Measurements from ENCODE around the gene PARD3.
"Not testable (repeated sequence)": the region's sequence is repeated elsewhere in the genome, so short reads cannot be mapped to it uniquely, and the experiment has no call there.

Gene PARD3

DNA sequence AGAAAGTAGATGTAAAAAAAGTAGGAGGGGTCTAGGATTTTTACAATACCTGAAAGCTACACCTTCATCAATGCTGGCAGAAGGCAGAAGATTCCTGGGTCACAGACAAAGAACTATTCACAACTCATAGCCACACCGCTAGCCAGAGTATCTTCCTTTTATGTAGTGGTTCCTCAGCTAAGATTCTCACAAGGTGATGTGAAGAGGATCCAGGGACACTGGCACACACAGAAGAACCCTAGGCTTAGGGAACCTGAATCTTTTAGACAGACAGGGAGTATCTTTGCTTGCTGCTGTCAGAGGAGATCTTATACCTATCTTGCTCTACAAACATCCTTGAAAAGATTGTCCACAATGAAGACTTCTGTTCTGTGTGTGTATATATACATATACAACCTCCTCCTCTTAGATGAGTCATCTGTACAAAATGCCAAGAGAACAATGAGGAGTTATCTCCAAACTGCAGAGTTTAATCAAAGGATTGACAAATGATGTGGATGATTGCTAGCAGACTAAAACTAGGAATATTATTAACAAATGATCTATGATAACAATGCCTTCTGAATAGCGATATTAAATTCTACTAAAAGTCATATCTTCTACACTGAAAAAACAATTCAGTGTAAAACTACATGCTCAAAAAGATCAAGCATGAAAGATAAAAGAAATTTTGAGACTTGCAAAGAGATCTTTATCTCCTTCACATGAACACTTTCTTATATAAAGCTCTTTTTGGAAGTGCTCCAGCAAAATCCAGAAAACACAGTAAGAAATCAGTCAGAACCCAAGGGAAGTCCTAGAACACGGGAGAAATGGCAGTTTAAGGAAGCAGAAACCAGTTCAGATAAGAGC is 409.3 kb downstream of the PARD3 start:
- no peak for DNase-seq

DNA sequence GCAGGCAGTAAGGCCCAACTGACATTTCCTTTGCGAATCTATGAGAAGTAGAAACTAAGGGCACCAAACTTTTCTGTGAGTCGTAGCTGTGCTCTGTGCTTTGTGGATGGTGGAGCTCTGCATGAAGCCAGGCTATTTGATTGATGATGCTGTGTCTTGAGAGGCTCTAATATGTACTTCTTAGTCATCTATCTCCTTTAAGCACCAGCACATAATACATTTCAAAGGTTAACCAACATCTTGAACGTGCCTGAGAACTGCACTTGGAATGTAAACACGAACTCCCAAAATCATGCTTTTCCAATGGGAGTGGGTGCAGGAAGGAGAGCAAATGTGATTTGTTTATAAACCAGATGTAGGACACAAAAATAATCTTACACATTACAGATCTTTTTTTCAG is 411.6 kb downstream of the PARD3 start:
- no peak for DNase-seq

DNA sequence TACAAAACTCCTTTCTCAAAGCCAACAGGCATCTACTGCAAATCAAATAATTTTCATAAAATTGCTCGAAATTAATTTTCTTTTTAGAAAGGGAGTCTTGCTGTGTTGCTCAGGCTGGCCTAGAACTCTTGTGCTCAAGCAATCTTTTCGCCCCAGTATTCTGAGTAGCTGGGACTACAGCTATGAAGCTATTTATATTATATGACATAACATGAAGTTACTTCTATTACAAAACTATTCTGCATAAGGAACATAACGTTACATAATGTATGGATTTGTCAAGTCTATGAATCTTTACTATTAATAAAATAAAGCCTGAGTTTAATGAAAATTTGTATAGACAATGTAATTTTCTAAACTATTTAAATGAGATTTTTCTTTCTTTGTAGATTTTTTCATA is 415.0 kb downstream of the PARD3 start:
- DNase-seq = no peak

DNA sequence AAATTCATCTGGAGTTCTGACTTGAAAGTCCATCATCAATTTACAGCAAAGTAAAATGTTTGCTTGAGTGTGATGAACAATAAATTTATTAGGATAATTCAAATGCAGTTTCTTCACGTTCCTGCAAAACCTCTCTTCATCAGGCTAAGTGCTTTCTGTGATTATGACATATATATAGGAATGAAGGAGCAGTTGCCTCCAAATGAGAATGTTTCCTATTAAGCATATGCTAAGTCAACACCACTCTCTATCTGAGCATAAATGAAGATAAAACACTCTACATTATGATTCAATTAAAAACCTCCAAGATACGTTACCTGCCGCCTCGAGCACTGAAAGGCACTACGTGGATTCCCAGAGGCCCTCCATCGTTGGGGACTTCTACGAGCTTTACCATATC is 416.1 kb downstream of the PARD3 start:
- no peak for DNase-seq

DNA sequence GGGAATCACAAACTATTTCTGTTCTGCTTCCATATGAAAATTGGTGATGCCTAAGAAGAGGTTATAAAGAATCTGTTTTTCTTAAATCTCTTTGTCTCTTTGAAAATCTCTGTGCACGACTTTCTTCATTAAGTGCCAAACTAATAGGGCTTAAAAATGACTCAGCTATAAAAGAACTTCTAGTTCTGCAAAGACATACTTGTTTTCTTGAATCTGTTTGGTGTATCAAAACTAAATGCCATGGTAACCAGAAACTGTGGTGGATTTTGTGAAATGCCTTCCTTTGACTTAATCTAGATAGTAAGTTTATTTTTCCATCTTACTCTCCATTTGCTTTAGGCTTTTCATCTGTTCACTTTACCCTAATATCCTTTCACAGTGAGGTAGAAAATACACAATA is 417.8 kb downstream of the PARD3 start:
- DNase-seq = no peak

DNA sequence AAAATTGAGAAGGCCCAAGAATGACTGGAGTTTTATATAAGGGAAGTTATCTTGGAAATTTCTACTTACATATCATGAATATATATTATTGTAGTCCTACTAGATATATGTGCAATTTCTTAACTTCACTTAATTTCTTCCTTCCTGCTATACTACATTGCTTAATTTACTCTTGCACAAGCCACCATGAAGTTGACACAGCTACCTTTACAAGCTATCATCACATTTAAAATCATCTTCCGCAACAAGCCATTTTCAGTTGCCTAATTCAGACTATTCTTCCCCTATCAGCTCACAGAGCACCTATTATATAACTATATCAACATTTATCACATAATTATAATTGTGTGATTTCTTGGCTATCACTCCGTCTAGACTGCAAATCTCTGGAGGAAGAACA is 418.4 kb downstream of the PARD3 start:
- no peak for DNase-seq

DNA sequence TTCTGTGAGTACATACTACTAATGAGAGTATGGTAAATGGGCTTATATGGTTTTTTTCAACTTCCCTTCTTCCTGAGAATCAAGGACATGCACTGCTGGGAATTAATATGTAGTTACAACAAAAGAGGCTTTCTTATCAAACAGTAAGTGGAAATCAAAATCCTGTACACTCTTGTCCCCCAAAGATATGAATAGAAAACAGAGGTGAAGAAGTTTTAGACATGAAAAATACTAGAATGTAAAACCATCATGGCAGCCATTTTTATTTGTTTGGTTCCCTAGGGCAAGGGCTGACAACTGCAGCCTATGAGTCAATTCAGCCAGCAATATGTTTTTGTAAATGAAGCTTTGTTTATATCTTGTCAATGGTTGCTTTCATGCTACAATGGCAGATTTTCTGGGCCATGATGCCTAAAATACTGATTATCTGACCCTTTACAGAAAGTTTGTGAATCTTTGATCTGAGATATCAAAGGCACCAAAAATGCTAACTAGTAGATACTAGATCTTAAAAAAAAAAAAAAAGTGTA is 422.4 kb downstream of the PARD3 start:
- no peak for DNase-seq

DNA sequence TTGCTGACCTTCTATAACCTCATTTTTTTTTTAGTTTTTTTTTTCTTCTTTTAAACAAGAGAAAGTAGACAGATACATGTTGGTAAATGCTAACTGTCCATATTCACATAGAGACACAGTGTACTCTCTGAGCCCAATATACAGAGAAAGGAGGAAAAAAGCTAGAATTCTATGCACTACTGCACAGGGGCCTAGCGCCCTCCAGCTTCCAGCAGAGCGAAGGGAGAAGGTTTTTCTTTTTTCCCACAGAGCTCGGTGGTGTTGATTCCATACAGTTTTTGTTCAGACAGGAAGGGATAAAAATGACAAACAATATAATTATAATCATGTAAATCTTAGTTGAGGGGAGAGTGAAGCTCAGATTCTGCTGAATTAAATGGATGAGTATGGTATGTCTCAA is 423.9 kb downstream of the PARD3 start:
- DNase-seq = not testable (repeated sequence)

DNA sequence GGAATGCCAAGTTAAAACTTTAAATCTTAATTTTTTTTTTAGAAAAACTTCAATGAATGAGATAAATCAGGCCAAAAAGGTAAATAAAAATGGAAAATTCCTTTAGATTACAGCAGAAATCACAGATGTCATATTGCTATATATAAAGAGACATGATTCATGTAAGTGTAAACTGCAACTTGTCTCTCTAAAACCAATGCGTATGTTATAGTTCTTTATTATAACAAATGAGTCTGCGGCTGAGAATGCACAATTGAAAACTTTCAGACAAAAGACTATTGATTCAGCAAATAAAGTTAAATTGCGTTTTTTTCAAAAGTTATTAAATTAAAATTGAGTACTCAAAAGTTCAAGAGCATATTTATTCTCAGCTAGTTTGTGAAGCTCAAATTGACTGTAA is 425.3 kb downstream of the PARD3 start:
- no peak for DNase-seq

DNA sequence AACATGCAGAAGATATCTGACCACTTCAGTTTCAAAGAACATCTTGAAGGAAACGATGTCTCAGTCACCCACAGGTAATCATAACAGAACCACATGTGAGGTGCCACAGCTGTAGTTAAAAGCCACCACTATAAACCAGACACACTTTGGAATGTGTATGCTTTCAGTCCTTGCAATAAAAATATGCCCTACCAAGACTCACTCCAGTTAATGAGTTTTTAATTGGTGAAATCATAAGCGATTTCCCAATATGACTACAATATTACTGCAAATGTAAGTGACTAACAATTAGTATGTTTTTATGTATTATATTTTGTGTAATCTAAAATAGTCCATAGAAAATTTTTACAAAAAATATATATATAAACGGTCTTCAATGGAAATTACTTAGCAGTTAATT is 428.2 kb downstream of the PARD3 start:
- no peak for DNase-seq

DNA sequence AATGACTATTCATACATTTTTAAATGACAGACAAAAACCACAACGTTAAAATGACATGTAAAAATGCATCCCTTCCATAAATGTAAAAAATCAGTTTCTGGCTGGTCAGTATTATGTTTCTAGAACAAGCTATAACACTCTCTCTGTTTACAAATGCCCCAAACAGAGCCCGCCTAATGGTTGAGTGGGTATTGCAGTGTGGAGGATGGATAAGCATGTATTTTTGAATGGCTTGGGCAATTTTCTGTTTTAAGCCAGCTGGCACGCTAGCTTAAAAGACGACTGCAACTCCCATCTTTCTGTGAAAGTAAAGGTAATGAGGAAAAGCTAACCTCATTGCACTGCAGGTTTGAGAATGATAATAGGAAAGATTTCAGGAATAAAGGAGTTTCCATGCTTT is 430.7 kb downstream of the PARD3 start:
- DNase-seq = no peak

DNA sequence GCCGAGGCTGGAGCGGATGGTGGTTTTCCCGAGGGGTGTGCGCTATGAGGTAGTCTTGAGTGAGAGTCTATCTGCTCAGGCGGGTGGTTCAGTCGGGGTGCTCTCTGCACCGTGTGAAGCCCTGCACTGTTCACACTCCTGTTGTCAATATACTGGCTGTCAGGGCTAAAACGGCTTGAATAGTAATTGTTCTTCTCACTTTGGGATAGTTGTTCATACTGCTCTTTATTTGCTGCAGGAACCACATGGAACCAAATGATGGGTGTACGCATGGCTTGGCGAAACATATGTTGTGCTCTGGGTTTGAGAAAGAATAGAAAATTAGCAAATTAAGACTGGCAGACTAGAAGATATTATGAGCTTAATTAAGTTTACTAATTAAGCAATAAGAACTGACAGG is 432.5 kb downstream of the PARD3 start:
- DNase-seq = no peak

DNA sequence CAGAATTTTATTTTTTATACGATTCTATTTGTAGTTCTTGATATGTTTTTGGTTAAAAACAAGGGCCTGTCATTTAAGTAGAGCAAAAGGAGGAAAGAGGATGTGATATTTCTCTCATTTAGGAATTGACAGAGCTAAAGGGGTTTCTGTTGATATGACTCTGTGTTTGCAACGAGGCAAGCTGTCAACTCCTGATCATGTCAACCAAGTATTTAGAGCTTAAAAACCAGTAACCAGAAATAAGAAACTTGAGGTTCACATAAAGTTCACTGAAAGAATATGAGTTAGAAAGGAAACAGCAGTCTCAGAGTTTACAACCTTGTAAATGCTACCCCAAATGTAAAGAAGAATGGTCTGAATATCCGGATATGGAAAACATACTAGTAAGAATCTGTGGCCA is 434.2 kb downstream of the PARD3 start:
- DNase-seq = no peak

DNA sequence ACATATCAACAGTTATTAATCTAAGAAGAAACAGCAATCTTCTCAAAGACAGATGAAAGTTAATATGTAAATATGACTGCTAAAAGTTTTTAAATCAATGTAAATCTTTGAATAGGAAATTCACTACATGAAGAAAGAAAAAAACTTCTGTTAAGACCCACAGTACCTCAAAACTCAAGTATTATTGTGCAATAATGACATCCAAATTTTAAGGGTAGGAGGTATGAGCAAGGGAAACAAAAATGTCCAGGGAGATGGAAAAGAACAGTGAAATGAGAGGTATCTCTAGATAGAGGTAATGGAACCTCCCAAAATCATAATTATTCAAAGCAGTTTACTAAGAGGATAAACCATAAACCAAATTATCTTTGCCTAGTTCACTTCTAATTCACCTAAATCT is 436.8 kb downstream of the PARD3 start:
- no peak for DNase-seq

DNA sequence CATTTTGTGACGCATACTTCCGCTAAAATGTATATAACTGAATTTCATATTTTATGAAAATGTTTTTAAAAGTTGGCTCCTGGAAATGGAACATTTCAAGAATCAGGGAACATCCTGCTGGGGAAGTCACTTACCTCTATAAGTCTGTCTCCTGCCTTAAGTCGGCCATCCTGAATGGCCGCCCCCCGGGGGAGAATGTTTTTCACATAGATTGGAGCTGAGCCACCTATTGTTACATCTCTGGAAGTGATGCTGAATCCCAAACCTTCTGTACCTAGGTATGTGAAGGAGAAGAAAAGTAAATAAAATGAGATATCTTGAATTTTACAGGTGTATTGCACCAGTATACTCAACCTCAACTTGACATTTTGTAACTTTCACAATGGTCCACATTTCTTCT is 437.3 kb downstream of the PARD3 start:
- DNase-seq = no peak

DNA sequence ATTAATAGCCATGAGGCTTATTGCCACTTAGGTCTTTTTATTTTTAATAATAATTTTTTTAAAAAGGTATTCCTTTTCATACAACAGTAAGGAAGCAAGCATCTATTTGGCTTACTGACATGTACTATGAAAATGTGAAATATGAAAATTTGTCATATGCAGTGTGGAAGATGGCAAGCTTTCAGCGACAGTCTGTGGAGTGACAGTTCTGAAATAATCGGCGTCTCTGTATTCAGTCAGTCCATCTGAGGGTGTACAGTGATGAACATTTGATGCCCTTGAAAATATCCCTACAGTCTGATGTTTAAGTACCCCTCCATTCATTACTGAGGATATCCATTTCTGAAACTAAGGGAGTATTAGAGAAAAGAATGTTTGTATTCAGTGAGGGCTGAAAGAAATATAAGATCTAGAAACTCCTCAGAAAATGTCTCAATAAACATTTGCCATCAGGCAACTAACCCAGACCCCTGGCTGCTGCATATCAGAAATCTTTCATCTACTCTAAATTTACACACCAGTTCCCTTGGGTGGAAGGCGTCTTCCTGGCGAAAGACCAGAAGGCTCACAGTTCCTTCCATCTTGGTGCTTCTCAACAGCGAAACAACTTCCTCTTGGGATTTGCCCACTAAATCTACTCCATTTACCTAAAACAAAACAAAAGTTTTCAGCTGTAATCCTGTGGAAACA is 440.6 kb downstream of the PARD3 start:
- DNase-seq = no peak

DNA sequence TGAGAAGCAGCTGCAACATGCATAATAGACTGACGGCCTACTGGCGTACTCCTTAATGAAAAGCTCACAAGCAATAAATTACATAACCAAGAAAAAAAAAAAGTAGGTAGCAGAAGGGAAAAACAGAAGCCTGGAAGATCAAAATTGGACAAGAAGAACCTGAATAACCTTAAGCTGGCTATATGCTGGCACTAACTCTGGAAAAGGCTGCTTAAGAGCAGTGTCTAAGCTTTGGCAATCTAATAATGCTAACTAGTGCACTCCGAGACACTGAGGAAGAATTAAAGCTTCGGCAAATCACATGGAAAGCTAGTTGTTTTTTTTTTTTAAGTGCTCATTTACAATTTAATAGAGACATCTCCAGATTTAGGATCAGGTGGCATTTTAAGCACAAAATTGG is 441.9 kb downstream of the PARD3 start:
- no peak for DNase-seq

DNA sequence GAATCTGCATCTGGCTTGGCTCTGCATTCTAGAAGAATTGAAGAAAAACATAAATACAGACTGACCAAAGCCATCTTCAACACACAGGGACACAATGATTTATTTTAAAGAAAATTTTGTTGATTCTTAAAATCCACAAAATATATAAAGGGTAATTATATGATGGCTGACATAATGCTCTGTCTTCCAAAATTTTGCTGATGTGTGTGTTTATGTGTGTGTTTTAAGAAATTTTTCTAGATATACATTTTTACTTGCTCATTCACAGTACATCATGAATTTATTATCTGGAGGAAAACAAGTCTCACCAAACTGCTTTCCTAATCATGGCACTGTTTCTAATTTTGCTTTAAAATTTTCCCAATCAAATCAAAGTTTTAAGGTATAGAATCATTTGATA is 442.6 kb downstream of the PARD3 start:
- no peak for DNase-seq

DNA sequence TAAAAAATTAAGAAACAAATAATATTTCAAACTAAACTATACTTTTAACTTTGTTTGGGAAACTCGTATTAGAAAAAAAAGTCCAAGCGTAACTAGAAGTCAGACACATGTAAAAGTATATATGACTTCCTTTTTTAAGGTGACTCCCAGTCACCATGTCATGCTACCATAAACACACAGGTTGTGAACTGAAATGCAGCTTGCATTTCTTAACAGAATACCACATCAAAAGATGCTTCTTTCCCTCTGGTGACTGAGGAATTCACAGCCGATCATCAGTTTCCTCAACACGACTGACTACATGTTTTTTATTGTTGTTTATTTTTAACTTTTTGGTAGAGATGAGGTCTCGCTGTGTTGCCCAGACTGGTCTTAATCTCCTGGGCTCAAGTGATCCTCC is 445.0 kb downstream of the PARD3 start:
- no peak for DNase-seq

DNA sequence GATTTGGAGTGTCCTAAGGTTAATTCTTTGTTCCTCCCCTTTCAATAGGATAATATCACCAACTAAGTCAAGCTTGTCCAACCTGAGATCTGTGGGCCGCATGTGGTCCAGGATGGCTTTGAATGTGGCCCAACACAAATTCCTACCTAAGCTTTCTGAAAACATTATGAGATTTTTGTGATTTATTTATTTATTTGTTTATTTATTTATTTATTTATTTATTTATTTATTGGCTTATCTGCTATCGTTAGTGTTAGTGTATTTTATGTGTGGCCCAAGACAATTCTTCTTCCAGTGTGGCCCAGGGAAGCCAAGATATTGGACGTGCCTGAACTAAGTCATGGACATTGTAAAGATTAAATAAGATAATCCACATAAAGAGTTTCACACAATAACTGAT is 446.0 kb downstream of the PARD3 start:
- DNase-seq = no peak

DNA sequence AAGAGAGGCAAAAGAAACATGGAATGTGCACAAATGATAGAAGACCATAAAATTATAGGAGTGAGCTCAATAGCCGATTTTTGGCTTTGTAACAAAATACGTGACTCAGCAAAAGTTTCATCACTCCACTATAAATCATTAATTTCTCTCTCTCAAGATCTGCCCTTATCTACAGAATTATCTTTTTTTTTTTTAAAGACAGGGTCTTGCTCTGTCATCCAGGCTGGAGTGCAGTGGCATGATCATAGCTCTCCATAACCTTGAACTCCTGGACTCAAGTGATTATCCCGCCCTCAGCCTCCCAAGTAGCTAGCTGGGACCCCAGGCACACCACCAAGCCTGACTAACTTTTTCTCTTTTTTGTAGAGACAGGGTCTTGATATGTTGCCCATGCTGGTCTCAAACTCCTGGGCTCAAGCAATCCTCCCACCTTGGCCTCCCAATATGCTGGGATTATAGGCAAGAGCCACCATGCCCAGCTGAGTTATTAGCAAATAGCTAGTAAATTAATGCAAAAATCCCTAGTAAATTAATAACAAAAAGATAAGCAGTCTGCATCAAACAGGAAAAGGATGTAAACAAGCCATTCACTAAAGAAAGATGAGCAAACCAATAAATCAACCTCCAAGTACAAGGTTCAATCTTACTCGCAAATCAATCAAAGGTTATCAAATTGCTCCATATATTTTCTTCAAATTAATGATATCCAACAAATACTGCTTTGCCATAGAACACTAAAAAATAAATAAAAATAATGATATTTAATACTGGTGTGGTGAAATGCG is 450.7 kb downstream of the PARD3 start:
- DNase-seq = no peak

DNA sequence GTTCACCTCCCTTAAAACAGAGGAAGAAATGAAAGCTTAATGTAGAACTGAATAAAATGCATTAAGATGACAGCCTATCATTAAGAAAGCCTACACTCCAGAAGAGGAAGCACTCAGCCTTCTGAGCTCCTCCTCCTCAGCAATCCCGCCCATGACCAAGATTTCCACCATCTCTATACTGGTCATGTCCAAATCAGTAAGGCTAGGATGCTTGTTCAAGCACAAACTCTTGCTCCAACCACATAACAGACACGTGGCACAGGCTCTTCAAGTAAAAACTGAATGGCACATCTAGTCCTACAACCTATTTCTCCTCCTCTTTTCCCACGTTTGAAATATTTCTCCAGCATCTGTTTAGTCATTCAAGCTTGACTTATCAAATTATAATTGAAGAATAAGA is 454.1 kb downstream of the PARD3 start:
- no peak for DNase-seq

DNA sequence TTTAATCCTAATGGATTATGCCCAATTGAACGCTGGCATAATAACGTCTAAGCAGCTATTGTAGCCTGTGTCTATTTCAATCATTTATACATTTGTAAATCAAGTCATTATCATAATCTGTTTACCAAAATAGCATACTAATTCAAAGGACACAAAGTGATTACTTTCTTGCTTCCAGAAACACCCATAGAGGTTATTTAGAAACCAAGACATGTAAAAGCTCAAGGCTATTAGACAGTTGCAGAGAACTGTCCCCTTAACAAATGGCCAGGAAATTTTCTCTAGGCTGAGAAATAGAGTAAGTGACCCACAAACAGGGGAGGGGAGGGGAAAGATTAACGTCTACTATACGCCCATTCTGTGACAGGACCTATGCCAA is 455.7 kb downstream of the PARD3 start:
- DNase-seq = no peak

Measured in NCI-H2029 treated with DMSO at 0.1 percent for 48 hours (cell line).